Activated CD8-positive, alpha-beta memory T cell treated with anti-CD3 and anti-CD28 coated beads for 4 hours (primary cell): Measurements from ENCODE around the gene SIPA1L3.

Experiments used
- DNase-seq, 2 donors: peaks; one replicate each; pipeline ENCODE4 v3.0.0-alpha.2; 2020; ENCODE audit warnings: low read depth in 2 of 2

SIPA1L3 gene

GRCh38 chr19:37942516-37942902, 35.5 kb downstream of the SIPA1L3 start:
- no peak for DNase-seq

GRCh38 chr19:37943480-37943879, 36.5 kb downstream of the SIPA1L3 start:
- DNase-seq: no peak

- DNase-seq: no peak
Observed at GRCh38 chr19:37946132-37946531, 39.1 kb downstream of the SIPA1L3 start.

GRCh38 chr19:37947778-37948177, 40.8 kb downstream of the SIPA1L3 start:
- DNase-seq: no peak

- DNase-seq: no peak
Observed at GRCh38 chr19:37948362-37948761, 41.4 kb downstream of the SIPA1L3 start.

GRCh38 chr19:37950471-37951175, 43.6 kb downstream of the SIPA1L3 start:
- DNase-seq: no peak

GRCh38 chr19:37951816-37952210, 44.8 kb downstream of the SIPA1L3 start:
- no peak for DNase-seq

GRCh38 chr19:37953171-37953917, 46.3 kb downstream of the SIPA1L3 start:
- DNase-seq: no peak

- no peak for DNase-seq
Observed at GRCh38 chr19:37953918-37954303, 46.9 kb downstream of the SIPA1L3 start.

GRCh38 chr19:37954421-37954874, 47.4 kb downstream of the SIPA1L3 start:
- DNase-seq: no peak

- no peak for DNase-seq
Observed at GRCh38 chr19:37955986-37956385, 49.0 kb downstream of the SIPA1L3 start.

- DNase-seq: no peak
Observed at GRCh38 chr19:37957176-37957575, 50.2 kb downstream of the SIPA1L3 start.

- no peak for DNase-seq
Observed at GRCh38 chr19:37959665-37960114, 52.7 kb downstream of the SIPA1L3 start.

GRCh38 chr19:37961198-37961597, 54.2 kb downstream of the SIPA1L3 start:
- no peak for DNase-seq

GRCh38 chr19:37963190-37963936, 56.4 kb downstream of the SIPA1L3 start:
- DNase-seq: no peak

- DNase-seq: no peak
Observed at GRCh38 chr19:37964109-37964508, 57.1 kb downstream of the SIPA1L3 start.

- DNase-seq: no peak
Observed at GRCh38 chr19:37966211-37966661, 59.2 kb downstream of the SIPA1L3 start.

GRCh38 chr19:37966662-37967231, 59.7 kb downstream of the SIPA1L3 start:
- DNase-seq: no peak

- no peak for DNase-seq
Observed at GRCh38 chr19:37969695-37970094, 62.7 kb downstream of the SIPA1L3 start.

- no peak for DNase-seq
Observed at GRCh38 chr19:37970699-37971098, 63.7 kb downstream of the SIPA1L3 start.

GRCh38 chr19:37972803-37973202, 65.8 kb downstream of the SIPA1L3 start:
- DNase-seq: no peak

- no peak for DNase-seq
Observed at GRCh38 chr19:37973666-37974065, 66.7 kb downstream of the SIPA1L3 start.
